HepG2 (cell line): ENCODE results near the gene SV2A. TPM values are rescaled to one million over a fixed set of nuclear protein-coding genes. Genes with fewer than 3 reads are reported as not detected.

Source experiments
- ATAC-seq: fragments of 200-7000 bp; cut with Tn5 transposase; 3 replicates; pipeline ENCODE4 v1.9.1; 2020; ENCODE audit warnings: mild to moderate bottlenecking, moderate library complexity
- BruUV-seq: library from RNA; stranded (reverse); fragments of 400-500 nt; replicated peaks from 2 replicates; lab custom pipeline; 2021; lab: Mats Ljungman, UMichigan
- CTCF ChIA-PET: fragments of 300-600 bp; formaldehyde crosslinking; extraction: SDS; loops from one replicate; lab custom pipeline; 2021; ENCODE audit warnings: low total read pairs, inconsistent platforms, low intra/inter-chr PET ratio; lab: Yijun Ruan, JAX
- POLR2A ChIA-PET: fragments of 350-600 bp; sonication (Branson Sonifier 250); formaldehyde crosslinking; loops from one replicate; lab custom pipeline; 2020; ENCODE audit warnings: antibody characterized with exemption, inconsistent platforms; lab: Yijun Ruan, JAX
- DNase-seq: peaks from one replicate; pipeline ENCODE4 v3.0.0-alpha.2; 2015; ENCODE audit warnings: low spot score
- FAIRE-seq: peaks from 3 replicates; lab custom pipeline; 2011; peaks lifted over from hg19 to GRCh38; lab: Jason Lieb, UNC
- H2AFZ ChIP-seq: one replicate; pipeline ENCODE4 v1.6.1; 2011; ENCODE audit warnings: low read length, inconsistent platforms
- H3K27ac ChIP-seq: fragments of 300-600 bp; 3 replicates; pipeline ENCODE4 v1.8.0; 2011; ENCODE audit warnings: mixed run types, mild to moderate bottlenecking, mixed read lengths, low read length, inconsistent platforms; ENCODE audit not compliant: insufficient read depth; ENCODE audit errors: extremely low read length
- H3K27me3 ChIP-seq, 2 experiments: fragments of 200-600 bp in 1 of 2; 2 replicates in 1 of 2; 3 replicates in 1 of 2; pipeline versions ENCODE4 v1.6.0 to v1.8.0; 2011; ENCODE audit warnings: low read length in 2 of 2, mild to moderate bottlenecking in 2 of 2, moderate library complexity in 2 of 2, inconsistent platforms in 1 of 2; ENCODE audit not compliant: insufficient read depth in 2 of 2, control insufficient read depth in 1 of 2
- H3K36me3 ChIP-seq, 2 experiments: fragments of 200-600 bp in 1 of 2; replicated peaks in 1 of 2; 2 replicates in 1 of 2; 3 replicates in 1 of 2; pipeline versions ENCODE4 v1.5.1 to v1.8.0; 2011; ENCODE audit warnings: low read length in 2 of 2, inconsistent platforms in 1 of 2; ENCODE audit not compliant: insufficient read depth in 2 of 2, control insufficient read depth in 1 of 2
- H3K4me1 ChIP-seq: 2 replicates; pipeline ENCODE4 v1.5.1; 2012; ENCODE audit warnings: low read length, inconsistent platforms; ENCODE audit not compliant: insufficient read depth
- H3K4me2 ChIP-seq: 2 replicates; pipeline ENCODE4 v1.6.0; 2011; ENCODE audit warnings: low read depth, low read length, inconsistent platforms
- H3K4me3 ChIP-seq, 3 experiments: fragments of 200-600 bp in 1 of 3; sonication (generic), shearing (Covaris generic) in 1 of 3; replicated peaks in 1 of 3; 2 replicates each; pipeline ENCODE4 v1.5.1; 2011 to 2016; ENCODE audit warnings: low read length in 3 of 3, inconsistent platforms in 2 of 3, low read depth in 2 of 3, mild to moderate bottlenecking in 2 of 3, control low read depth in 1 of 3, mixed read lengths in 1 of 3; ENCODE audit not compliant: insufficient read depth in 1 of 3
- H3K79me2 ChIP-seq: one replicate; pipeline ENCODE4 v1.6.1; 2011; ENCODE audit warnings: low read length, inconsistent platforms; ENCODE audit not compliant: insufficient read depth
- H3K9ac ChIP-seq: 2 replicates; pipeline ENCODE4 v1.6.0; 2011; ENCODE audit warnings: mild to moderate bottlenecking, low read depth, low read length, inconsistent platforms; ENCODE audit not compliant: insufficient read depth
- H3K9me3 ChIP-seq: 2 replicates; pipeline ENCODE4 v1.5.1; 2012; ENCODE audit warnings: mild to moderate bottlenecking, low read length
- H4K20me1 ChIP-seq: 2 replicates; pipeline ENCODE4 v1.6.0; 2011; ENCODE audit warnings: inconsistent platforms, mild to moderate bottlenecking, low read length, moderate library complexity; ENCODE audit not compliant: insufficient read depth
- AGO1 ChIP-seq: fragments of 200-400 bp; formaldehyde crosslinking; IDR thresholded peaks from 2 replicates; pipeline ENCODE4 v1.6.1; 2017; ENCODE audit warnings: mild to moderate bottlenecking, low read depth, low read length, moderate library complexity; ENCODE audit not compliant: poor library complexity, severe bottlenecking
- GABPA ChIP-seq, 2 experiments: IDR thresholded peaks; 2 replicates each; pipeline ENCODE4 v1.6.1; 2011 to 2016; ENCODE audit warnings: low read depth in 2 of 2, low read length in 1 of 2, missing biosample characterization in 1 of 2, missing genetic modification characterization in 1 of 2
- GPN1 ChIP-seq: sonication (generic); formaldehyde crosslinking; IDR thresholded peaks from 2 replicates; pipeline ENCODE4 v1.5.1; 2020; ENCODE audit warnings: missing genetic modification reagents, borderline replicate concordance
- ISL2 ChIP-seq: sonication (generic); formaldehyde crosslinking; IDR thresholded peaks from 2 replicates; pipeline ENCODE4 v1.5.0; 2020; ENCODE audit warnings: missing genetic modification reagents
- NR2F6 ChIP-seq, 2 experiments: IDR thresholded peaks; 2 replicates each; pipeline ENCODE4 v1.6.1; 2016; ENCODE audit warnings: antibody characterized with exemption in 1 of 2, mild to moderate bottlenecking in 1 of 2
- POLR2G ChIP-seq: fragments of 200-400 bp; formaldehyde crosslinking; IDR thresholded peaks from 2 replicates; pipeline ENCODE4 v1.6.1; 2018; ENCODE audit warnings: mild to moderate bottlenecking, low read depth, low read length, moderate library complexity
- RELA ChIP-seq: sonication (generic); formaldehyde crosslinking; IDR thresholded peaks from 2 replicates; pipeline ENCODE4 v1.4.0; 2020; ENCODE audit warnings: missing genetic modification reagents
- TAF15 ChIP-seq: fragments of 200-400 bp; formaldehyde crosslinking; IDR thresholded peaks from one replicate; pipeline ENCODE4 v1.6.1; 2018; ENCODE audit warnings: mild to moderate bottlenecking, low read depth, low read length; ENCODE audit not compliant: poor library complexity, severe bottlenecking
- YEATS2 ChIP-seq: sonication (generic); formaldehyde crosslinking; IDR thresholded peaks from 2 replicates; pipeline ENCODE4 v1.4.0; 2020; ENCODE audit warnings: missing genetic modification reagents, borderline replicate concordance
- ZFP37 ChIP-seq: sonication (generic); formaldehyde crosslinking; IDR thresholded peaks from 2 replicates; pipeline ENCODE4 v1.4.0; 2020; ENCODE audit warnings: missing genetic modification reagents, borderline replicate concordance
- ZFP90 ChIP-seq: sonication (generic); formaldehyde crosslinking; IDR thresholded peaks from 2 replicates; pipeline ENCODE4 v1.8.0; 2022; ENCODE audit warnings: missing genetic modification reagents, mild to moderate bottlenecking, inconsistent platforms, borderline replicate concordance
- ZFX ChIP-seq: sonication (generic); formaldehyde crosslinking; IDR thresholded peaks from 2 replicates; pipeline ENCODE4 v1.4.0; 2020; ENCODE audit warnings: mild to moderate bottlenecking, low read depth, missing genetic modification reagents, moderate library complexity
- ZNF563 ChIP-seq: sonication (generic); formaldehyde crosslinking; IDR thresholded peaks from 2 replicates; pipeline ENCODE4 v1.8.0; 2022; ENCODE audit warnings: mild to moderate bottlenecking, moderate library complexity, missing genetic modification reagents
- ZNF720 ChIP-seq: sonication (generic); formaldehyde crosslinking; IDR thresholded peaks from 2 replicates; pipeline ENCODE4 v1.4.0; 2020; ENCODE audit warnings: missing genetic modification reagents
- ZSCAN9 ChIP-seq: IDR thresholded peaks from 2 replicates; pipeline ENCODE4 v1.6.1; 2016; ENCODE audit warnings: borderline replicate concordance
- WGBS: methylation state at CpG from one replicate; pipeline ENCODE4 v1.1.6; 2017; ENCODE audit warnings: low lambda C conversion rate; 5-methylcytosine and 5-hydroxymethylcytosine counted together
- in situ Hi-C: cut with HindIII; loops from 2 replicates; pipeline ENCODE4 v1.10.0; 2017; ENCODE audit warnings: low pct_unique_long_range_greater_than_20kb; ENCODE audit not compliant: extremely low pct_ligation_motif_present
- intact Hi-C: fragments of 100-400 bp; cut with micrococcal nuclease; formaldehyde crosslinking; loops from one replicate; pipeline ENCODE4 v1.10.0; 2022; ENCODE audit not compliant: unreplicated experiment
- polyA plus RNA-seq, 8 experiments: library from polyadenylated mRNA; depleted of rRNA in 3 of 8; stranded (reverse) in 7 of 8; unstranded in 1 of 8; fragments of >200 nt; fragmentation: Illumina TruSeq in 4 of 8; extraction: Trizol in 4 of 8; gene quantifications; 2 replicates each; pipeline versions ENCODE4 v1.2.1 to v1.2.3, GENCODE V29; 2011 to 2016; ENCODE audit warnings: low read depth in 4 of 8, missing spikeins in 1 of 8, mixed read lengths in 1 of 8; ENCODE audit not compliant: insufficient read depth in 1 of 8
- total RNA-seq, 5 experiments: library from RNA; depleted of rRNA; stranded (reverse); fragments of >200 nt; fragmentation: Illumina TruSeq; extraction: Trizol; gene quantifications; 2 replicates each; pipeline ENCODE4 v1.2.3, GENCODE V29; 2016; ENCODE audit warnings: low read depth in 1 of 5
- TF ChIP-seq, protein P1 (sequence below): sonication (generic); formaldehyde crosslinking; IDR thresholded peaks from 2 replicates; pipeline ENCODE4 v1.4.0; 2020; ENCODE audit warnings: missing genetic modification reagents
- TF ChIP-seq, protein P2 (sequence below): sonication (generic); formaldehyde crosslinking; IDR thresholded peaks from 2 replicates; pipeline ENCODE4 v1.4.0; 2020; ENCODE audit warnings: mild to moderate bottlenecking, missing genetic modification reagents

Gene SV2A
- total and polyA plus RNA-seq, 2 of the 13 experiments (the other 11 are each of a cell fraction or from before 2014, with no cell fraction given): 0.84 to 1.9 TPM

DNA sequence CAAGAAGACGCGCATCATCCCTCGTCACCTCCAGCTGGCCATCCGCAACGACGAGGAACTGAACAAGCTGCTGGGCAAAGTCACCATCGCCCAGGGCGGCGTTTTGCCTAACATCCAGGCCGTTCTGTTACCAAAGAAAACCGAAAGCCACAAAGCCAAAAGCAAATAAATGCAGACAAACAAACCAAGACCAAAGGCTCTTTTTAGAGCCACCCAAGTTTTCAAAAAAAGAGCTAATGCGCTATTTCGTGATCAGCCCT, 30.5 kb downstream of the SV2A start (continued):
- TF ChIP-seq POLR2G: 0 out of 2 replicates have a peak, but pooled peaks have one; percentile 13
- TF ChIP-seq TAF15: peak; percentile 1
- TF ChIP-seq ZSCAN9: 0 out of 2 replicates have a peak, but pooled peaks have one; percentile 10
- TF ChIP-seq, protein P1, sequence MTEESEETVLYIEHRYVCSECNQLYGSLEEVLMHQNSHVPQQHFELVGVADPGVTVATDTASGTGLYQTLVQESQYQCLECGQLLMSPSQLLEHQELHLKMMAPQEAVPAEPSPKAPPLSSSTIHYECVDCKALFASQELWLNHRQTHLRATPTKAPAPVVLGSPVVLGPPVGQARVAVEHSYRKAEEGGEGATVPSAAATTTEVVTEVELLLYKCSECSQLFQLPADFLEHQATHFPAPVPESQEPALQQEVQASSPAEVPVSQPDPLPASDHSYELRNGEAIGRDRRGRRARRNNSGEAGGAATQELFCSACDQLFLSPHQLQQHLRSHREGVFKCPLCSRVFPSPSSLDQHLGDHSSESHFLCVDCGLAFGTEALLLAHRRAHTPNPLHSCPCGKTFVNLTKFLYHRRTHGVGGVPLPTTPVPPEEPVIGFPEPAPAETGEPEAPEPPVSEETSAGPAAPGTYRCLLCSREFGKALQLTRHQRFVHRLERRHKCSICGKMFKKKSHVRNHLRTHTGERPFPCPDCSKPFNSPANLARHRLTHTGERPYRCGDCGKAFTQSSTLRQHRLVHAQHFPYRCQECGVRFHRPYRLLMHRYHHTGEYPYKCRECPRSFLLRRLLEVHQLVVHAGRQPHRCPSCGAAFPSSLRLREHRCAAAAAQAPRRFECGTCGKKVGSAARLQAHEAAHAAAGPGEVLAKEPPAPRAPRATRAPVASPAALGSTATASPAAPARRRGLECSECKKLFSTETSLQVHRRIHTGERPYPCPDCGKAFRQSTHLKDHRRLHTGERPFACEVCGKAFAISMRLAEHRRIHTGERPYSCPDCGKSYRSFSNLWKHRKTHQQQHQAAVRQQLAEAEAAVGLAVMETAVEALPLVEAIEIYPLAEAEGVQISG: 0 out of 2 replicates have a peak, but pooled peaks have one; percentile 14
- TF ChIP-seq AGO1: peak; percentile 46
- TF ChIP-seq ZFP90: 0 out of 2 replicates have a peak, but pooled peaks have one; percentile 41

DNA sequence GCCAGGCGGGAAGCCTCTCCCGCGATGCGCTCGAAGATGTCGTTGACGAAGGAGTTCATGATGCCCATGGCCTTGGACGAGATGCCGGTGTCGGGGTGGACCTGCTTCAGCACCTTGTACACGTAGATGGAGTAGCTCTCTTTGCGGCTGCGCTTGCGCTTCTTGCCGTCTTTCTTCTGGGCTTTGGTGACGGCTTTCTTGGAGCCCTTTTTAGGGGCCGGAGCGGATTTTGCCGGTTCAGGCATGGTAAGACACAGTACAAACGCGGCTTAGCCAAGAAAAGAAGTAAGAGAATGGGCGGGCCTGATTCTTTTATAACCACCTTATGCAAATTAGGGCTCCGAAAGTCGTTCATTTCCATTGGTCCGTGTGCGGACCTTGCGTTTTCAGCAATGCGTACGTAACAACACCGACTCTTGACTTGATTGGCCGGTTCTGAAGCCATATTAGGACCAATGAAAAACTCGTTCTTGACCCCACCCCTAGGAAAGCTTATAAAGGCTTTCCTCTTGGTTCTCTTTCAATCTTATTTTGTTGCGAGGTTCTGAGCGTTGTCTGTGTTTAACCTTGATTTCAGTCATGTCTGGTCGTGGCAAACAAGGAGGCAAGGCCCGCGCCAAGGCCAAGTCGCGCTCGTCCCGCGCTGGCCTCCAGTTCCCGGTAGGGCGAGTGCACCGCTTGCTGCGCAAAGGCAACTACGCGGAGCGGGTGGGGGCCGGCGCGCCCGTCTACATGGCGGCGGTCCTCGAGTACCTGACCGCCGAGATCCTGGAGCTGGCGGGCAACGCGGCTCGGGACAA, 31.0 kb downstream of the SV2A start:
- CTCF ChIA-PET: no interaction called here
- Histone ChIP-seq H3K79me2 (peaks cover 3% of the 10 kb centered on the region), H2AFZ (no peak overlapping the region), H3K4me3 (peak overlapping the region; percentile 64 to 76 (median 68); a peak in 5 of 6 replicates), H3K36me3 (no peaks in the 10 kb centered on the region), H4K20me1 (no peaks in the 10 kb centered on the region), H3K9me3 (no peaks in the 10 kb centered on the region), H3K27ac (peak overlapping the region; percentile 95), H3K9ac (peak overlapping the region; percentile 87), H3K4me2 (peak overlapping the region; percentile 98), H3K27me3 (no peaks in the 10 kb centered on the region; a peak in 1 of 5 replicates), H3K4me1 (peaks cover 45% of the 10 kb centered on the region)
- POLR2A ChIA-PET: interaction anchor here (1.0 to 5.4 kb wide), 20 partner anchors 9 to 300 kb away, joined by 3 to 74 read pairs (median 8); partner anchors contain the start of genes BOLA1, MTMR11, OTUD7B and PLEKHO1
- FAIRE-seq (peak; percentile 96), ATAC-seq (peak; percentile 70), DNase-seq (peak; percentile 99)
- TSS peak; percentile 95 for BruUV-seq
- intact Hi-C loops: no loop called here
- in situ Hi-C loops: no loop called here
- under 1% methylated on average over 27 of the region's 62 CpGs for WGBS
- TF ChIP-seq ZFP37 (peak; percentile 87; the same call in 1 of the 2 replicates), YEATS2 (0 out of 2 replicates have a peak, but pooled peaks have one; percentile 63), ZNF720 (CRISPR knock-in tag) (no peak), NR2F6 (IDR thresholded peaks at IDR 0.05) (no peak), NR2F6 (CRISPR knock-in tag; IDR thresholded peaks at IDR 0.05) (peak; percentile 31; the same call in 1 of the 2 replicates), ISL2 (CRISPR knock-in tag) (peak; percentile 41; the same call in 1 of the 2 replicates), GPN1 (CRISPR knock-in tag) (no peak), GABPA (IDR thresholded peaks at IDR 0.05; ENCODE audit: low read depth, low read length) (no peak), GABPA (CRISPR knock-in tag; IDR thresholded peaks at IDR 0.05; ENCODE audit: low read depth) (peak; percentile 14; the same call in 1 of the 2 replicates), ZFX (CRISPR knock-in tag) (peak; percentile 83), RELA (0 out of 2 replicates have a peak, but pooled peaks have one; percentile 26), ZNF563 (CRISPR knock-in tag) (0 out of 2 replicates have a peak, but pooled peaks have one; percentile 16)
- TF ChIP-seq, protein P2, sequence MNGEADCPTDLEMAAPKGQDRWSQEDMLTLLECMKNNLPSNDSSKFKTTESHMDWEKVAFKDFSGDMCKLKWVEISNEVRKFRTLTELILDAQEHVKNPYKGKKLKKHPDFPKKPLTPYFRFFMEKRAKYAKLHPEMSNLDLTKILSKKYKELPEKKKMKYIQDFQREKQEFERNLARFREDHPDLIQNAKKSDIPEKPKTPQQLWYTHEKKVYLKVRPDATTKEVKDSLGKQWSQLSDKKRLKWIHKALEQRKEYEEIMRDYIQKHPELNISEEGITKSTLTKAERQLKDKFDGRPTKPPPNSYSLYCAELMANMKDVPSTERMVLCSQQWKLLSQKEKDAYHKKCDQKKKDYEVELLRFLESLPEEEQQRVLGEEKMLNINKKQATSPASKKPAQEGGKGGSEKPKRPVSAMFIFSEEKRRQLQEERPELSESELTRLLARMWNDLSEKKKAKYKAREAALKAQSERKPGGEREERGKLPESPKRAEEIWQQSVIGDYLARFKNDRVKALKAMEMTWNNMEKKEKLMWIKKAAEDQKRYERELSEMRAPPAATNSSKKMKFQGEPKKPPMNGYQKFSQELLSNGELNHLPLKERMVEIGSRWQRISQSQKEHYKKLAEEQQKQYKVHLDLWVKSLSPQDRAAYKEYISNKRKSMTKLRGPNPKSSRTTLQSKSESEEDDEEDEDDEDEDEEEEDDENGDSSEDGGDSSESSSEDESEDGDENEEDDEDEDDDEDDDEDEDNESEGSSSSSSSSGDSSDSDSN (CRISPR knock-in tag): peak; percentile 56; the same call in 1 of the 2 replicates
